WTC11 (cell line): Measurements from ENCODE around the gene MICAL2. TPM values are rescaled to one million over a fixed set of nuclear protein-coding genes. Genes with fewer than 3 reads are reported as not detected.

ENCODE experiments used
- ATAC-seq: fragments of 200-7000 bp; cut with Tn5 transposase; 2 replicates; pipeline ENCODE4 v1.10.0; 2021; ENCODE audit warnings: mild to moderate bottlenecking, moderate library complexity
- CTCF ChIA-PET: fragments of 300-600 bp; sonication (Branson Sonifier 250); formaldehyde crosslinking; loops from one replicate; lab custom pipeline; 2021; ENCODE audit warnings: antibody characterized with exemption; lab: Charles Lee
- POLR2A ChIA-PET: fragments of 350-600 bp; sonication (Branson Sonifier 250); formaldehyde crosslinking; loops from one replicate; lab custom pipeline; 2021; ENCODE audit warnings: antibody characterized with exemption; lab: Charles Lee
- DNase-seq: peaks from one replicate; pipeline ENCODE4 v3.0.0; 2021; ENCODE audit warnings: low spot score
- H3K27ac Mint-ChIP-seq: 2 replicates; pipeline ENCODE4 v1.8.0; 2021; ENCODE audit warnings: mixed read lengths
- H3K27me3 Mint-ChIP-seq: 2 replicates; pipeline ENCODE4 v1.8.0; 2021; ENCODE audit warnings: low read depth, mild to moderate bottlenecking, moderate library complexity, mixed read lengths
- H3K36me3 Mint-ChIP-seq: 2 replicates; pipeline ENCODE4 v1.8.0; 2021; ENCODE audit warnings: mixed read lengths
- H3K4me1 Mint-ChIP-seq: 2 replicates; pipeline ENCODE4 v1.8.0; 2022; ENCODE audit warnings: mixed read lengths
- H3K4me3 Mint-ChIP-seq: 2 replicates; pipeline ENCODE4 v1.8.0; 2021; ENCODE audit warnings: mild to moderate bottlenecking, moderate library complexity, mixed read lengths
- H3K9me3 Mint-ChIP-seq: 2 replicates; pipeline ENCODE4 v1.8.0; 2021; ENCODE audit warnings: mixed read lengths
- CREM ChIP-seq: sonication (generic); formaldehyde crosslinking; IDR thresholded peaks from 2 replicates; pipeline ENCODE4 v1.8.1; 2022; ENCODE audit warnings: mild to moderate bottlenecking, missing genetic modification reagents, moderate library complexity
- ETV6 ChIP-seq: sonication (generic); formaldehyde crosslinking; IDR thresholded peaks from 2 replicates; pipeline ENCODE4 v1.8.1; 2022; ENCODE audit warnings: mild to moderate bottlenecking, missing genetic modification reagents
- FOXJ3 ChIP-seq: sonication (generic); formaldehyde crosslinking; IDR thresholded peaks from 2 replicates; pipeline ENCODE4 v1.9.0; 2021; ENCODE audit warnings: missing genetic modification reagents, mild to moderate bottlenecking, borderline replicate concordance
- FOXP1 ChIP-seq: sonication (generic); formaldehyde crosslinking; IDR thresholded peaks from 2 replicates; pipeline ENCODE4 v1.8.0; 2022; ENCODE audit warnings: missing genetic modification reagents, mild to moderate bottlenecking, moderate library complexity, borderline replicate concordance
- OVOL2 ChIP-seq: fragments of 250-450 bp; sonication (Bioruptor Pico); IDR thresholded peaks from 2 replicates; pipeline ENCODE4 v1.9.0; 2021; ENCODE audit warnings: mild to moderate bottlenecking, borderline replicate concordance
- RELA ChIP-seq: sonication (generic); formaldehyde crosslinking; IDR thresholded peaks from 2 replicates; pipeline ENCODE4 v1.8.1; 2022; ENCODE audit warnings: missing genetic modification reagents, mild to moderate bottlenecking, borderline replicate concordance
- SOX15 ChIP-seq: fragments of 250-450 bp; sonication (Bioruptor Pico); IDR thresholded peaks from 2 replicates; pipeline ENCODE4 v1.9.0; 2021; ENCODE audit warnings: mild to moderate bottlenecking
- TEAD1 ChIP-seq: sonication (generic); formaldehyde crosslinking; IDR thresholded peaks from 2 replicates; pipeline ENCODE4 v1.8.0; 2022; ENCODE audit warnings: mild to moderate bottlenecking, missing genetic modification reagents
- TEAD4 ChIP-seq: sonication (generic); formaldehyde crosslinking; IDR thresholded peaks from 2 replicates; pipeline ENCODE4 v1.8.0; 2022; ENCODE audit warnings: mild to moderate bottlenecking, missing genetic modification reagents
- ZNF121 ChIP-seq: sonication (generic); formaldehyde crosslinking; IDR thresholded peaks from 2 replicates; pipeline ENCODE4 v1.8.0; 2023; ENCODE audit warnings: missing genetic modification reagents
- ZNF138 ChIP-seq: sonication (generic); formaldehyde crosslinking; conservative IDR thresholded peaks from 2 replicates; pipeline ENCODE4 v1.8.1; 2022; ENCODE audit warnings: mild to moderate bottlenecking, moderate library complexity, missing genetic modification reagents
- ZNF219 ChIP-seq: sonication (generic); formaldehyde crosslinking; IDR thresholded peaks from 2 replicates; pipeline ENCODE4 v1.8.0; 2023; ENCODE audit warnings: missing genetic modification reagents, mild to moderate bottlenecking, borderline replicate concordance
- ZNF396 ChIP-seq: fragments of 250-450 bp; sonication (Bioruptor Pico); IDR thresholded peaks from 2 replicates; pipeline ENCODE4 v1.8.0; 2021; ENCODE audit warnings: mild to moderate bottlenecking, moderate library complexity, borderline replicate concordance
- total RNA-seq: library from RNA; stranded (reverse); gene quantifications from 3 replicates; pipeline ENCODE4 v1.2.3, GENCODE V29; 2021
- TF ChIP-seq, protein P1 (sequence below): fragments of 250-450 bp; sonication (Bioruptor Pico); IDR thresholded peaks from 2 replicates; pipeline ENCODE4 v1.9.0; 2021; ENCODE audit warnings: mild to moderate bottlenecking, borderline replicate concordance
- TF ChIP-seq, protein P2 (sequence below): sonication (generic); formaldehyde crosslinking; IDR thresholded peaks from 2 replicates; pipeline ENCODE4 v1.8.1; 2022; ENCODE audit warnings: mild to moderate bottlenecking, missing genetic modification reagents, moderate library complexity, borderline replicate concordance
- TF ChIP-seq, protein P3 (sequence below): sonication (generic); formaldehyde crosslinking; conservative IDR thresholded peaks from 2 replicates; pipeline ENCODE4 v1.8.1; 2023; ENCODE audit warnings: mild to moderate bottlenecking, low read depth, missing genetic modification reagents, moderate library complexity
- TF ChIP-seq, protein P4 (sequence below): sonication (generic); formaldehyde crosslinking; IDR thresholded peaks from 2 replicates; pipeline ENCODE4 v1.8.1; 2022; ENCODE audit warnings: low read depth, mild to moderate bottlenecking, moderate library complexity, missing genetic modification reagents, borderline replicate concordance
- TF ChIP-seq, protein P5 (sequence below): fragments of 200-600 bp; IDR thresholded peaks from 2 replicates; pipeline ENCODE4 v1.8.0; 2022; ENCODE audit warnings: antibody characterized with exemption
- TF ChIP-seq, protein P6 (sequence below): sonication (generic); formaldehyde crosslinking; IDR thresholded peaks from 2 replicates; pipeline ENCODE4 v1.8.0; 2023; ENCODE audit warnings: missing genetic modification reagents
- TF ChIP-seq, protein P7 (sequence below): sonication (generic); formaldehyde crosslinking; IDR thresholded peaks from 2 replicates; pipeline ENCODE4 v1.8.1; 2023; ENCODE audit warnings: mild to moderate bottlenecking, missing genetic modification reagents, borderline replicate concordance

MICAL2 gene
- total RNA-seq, 1 experiment from 2014 or later = 3.1 TPM

DNA sequence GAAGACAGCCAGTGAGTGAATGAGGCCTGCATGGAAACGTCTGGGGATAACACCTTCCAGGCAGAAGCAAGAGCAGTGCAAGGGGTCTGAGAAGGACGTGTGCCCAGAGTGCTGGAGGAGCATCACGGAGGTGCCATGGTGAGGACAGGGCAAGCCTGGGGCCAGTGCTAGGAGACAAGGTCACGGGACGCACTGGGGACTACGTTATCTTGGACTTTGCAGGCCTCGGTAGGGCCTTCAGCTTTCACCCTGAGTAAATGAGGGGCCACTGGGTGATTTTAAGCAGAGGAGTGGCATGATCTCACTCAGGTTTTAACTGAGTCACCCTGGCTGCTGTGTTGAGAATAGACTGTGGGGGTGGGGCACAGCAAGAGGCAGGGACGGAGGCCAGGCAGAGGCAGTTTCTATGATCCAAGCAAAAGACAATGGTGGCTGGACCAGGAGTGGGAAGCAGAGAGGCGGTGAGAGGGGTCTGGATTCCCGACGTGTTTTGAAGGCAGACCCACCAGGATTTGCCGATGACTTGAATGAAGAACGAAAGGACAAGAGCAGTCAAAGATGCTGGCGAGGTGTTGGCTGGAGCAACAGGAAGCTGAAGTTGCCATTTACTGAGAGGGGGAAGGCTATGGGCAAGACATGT, 164.3 kb downstream of the MICAL2 start (continued):
- TF ChIP-seq FOXP1 (CRISPR knock-in tag) = no peak
- TF ChIP-seq, protein P1, sequence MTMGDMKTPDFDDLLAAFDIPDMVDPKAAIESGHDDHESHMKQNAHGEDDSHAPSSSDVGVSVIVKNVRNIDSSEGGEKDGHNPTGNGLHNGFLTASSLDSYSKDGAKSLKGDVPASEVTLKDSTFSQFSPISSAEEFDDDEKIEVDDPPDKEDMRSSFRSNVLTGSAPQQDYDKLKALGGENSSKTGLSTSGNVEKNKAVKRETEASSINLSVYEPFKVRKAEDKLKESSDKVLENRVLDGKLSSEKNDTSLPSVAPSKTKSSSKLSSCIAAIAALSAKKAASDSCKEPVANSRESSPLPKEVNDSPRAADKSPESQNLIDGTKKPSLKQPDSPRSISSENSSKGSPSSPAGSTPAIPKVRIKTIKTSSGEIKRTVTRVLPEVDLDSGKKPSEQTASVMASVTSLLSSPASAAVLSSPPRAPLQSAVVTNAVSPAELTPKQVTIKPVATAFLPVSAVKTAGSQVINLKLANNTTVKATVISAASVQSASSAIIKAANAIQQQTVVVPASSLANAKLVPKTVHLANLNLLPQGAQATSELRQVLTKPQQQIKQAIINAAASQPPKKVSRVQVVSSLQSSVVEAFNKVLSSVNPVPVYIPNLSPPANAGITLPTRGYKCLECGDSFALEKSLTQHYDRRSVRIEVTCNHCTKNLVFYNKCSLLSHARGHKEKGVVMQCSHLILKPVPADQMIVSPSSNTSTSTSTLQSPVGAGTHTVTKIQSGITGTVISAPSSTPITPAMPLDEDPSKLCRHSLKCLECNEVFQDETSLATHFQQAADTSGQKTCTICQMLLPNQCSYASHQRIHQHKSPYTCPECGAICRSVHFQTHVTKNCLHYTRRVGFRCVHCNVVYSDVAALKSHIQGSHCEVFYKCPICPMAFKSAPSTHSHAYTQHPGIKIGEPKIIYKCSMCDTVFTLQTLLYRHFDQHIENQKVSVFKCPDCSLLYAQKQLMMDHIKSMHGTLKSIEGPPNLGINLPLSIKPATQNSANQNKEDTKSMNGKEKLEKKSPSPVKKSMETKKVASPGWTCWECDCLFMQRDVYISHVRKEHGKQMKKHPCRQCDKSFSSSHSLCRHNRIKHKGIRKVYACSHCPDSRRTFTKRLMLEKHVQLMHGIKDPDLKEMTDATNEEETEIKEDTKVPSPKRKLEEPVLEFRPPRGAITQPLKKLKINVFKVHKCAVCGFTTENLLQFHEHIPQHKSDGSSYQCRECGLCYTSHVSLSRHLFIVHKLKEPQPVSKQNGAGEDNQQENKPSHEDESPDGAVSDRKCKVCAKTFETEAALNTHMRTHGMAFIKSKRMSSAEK (CRISPR knock-in tag) = no peak

DNA sequence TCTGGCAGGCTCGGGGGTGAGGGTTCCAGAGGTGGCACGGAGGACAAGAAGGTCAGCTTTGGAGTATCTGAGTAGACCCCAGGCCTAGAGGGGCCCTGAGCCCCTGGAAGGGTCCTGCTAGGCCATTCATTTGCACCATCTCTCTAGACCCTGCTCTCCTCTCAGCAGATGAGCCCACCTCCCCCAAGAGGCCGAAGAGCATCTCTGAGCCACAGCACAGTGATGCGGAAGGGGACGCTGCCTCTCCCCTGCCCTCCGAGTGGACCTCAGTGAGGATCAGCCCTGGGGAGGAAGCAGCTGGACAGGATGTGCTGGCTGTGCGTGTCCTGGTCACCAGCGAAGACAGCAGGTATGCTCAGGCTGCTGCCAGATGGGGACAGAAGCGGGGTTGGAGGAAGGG, 165.4 kb downstream of the MICAL2 start:
- no peak overlapping the region for H3K4me3 Mint-ChIP-seq
- POLR2A ChIA-PET = no interaction called here
- no peak for ATAC-seq
- H3K4me1 Mint-ChIP-seq = peaks cover 5% of the 10 kb centered on the region; the same call in 1 of the 2 replicates
- H3K27me3 Mint-ChIP-seq = no peaks in the 10 kb centered on the region
- no peak overlapping the region for H3K27ac Mint-ChIP-seq
- no peaks in the 10 kb centered on the region for H3K9me3 Mint-ChIP-seq
- no peaks in the 10 kb centered on the region for H3K36me3 Mint-ChIP-seq
- DNase-seq = no peak
- CTCF ChIA-PET = no interaction called here
- TF ChIP-seq, protein P2, sequence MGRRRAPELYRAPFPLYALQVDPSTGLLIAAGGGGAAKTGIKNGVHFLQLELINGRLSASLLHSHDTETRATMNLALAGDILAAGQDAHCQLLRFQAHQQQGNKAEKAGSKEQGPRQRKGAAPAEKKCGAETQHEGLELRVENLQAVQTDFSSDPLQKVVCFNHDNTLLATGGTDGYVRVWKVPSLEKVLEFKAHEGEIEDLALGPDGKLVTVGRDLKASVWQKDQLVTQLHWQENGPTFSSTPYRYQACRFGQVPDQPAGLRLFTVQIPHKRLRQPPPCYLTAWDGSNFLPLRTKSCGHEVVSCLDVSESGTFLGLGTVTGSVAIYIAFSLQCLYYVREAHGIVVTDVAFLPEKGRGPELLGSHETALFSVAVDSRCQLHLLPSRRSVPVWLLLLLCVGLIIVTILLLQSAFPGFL (CRISPR knock-in tag) = no peak
- TF ChIP-seq FOXP1 (CRISPR knock-in tag) (no peak), RELA (CRISPR knock-in tag) (no peak), SOX15 (CRISPR knock-in tag) (no peak), ZNF138 (no peak), ZNF396 (CRISPR knock-in tag) (no peak), CREM (CRISPR knock-in tag) (no peak), ZNF121 (CRISPR knock-in tag) (no peak), TEAD4 (CRISPR knock-in tag) (no peak), FOXJ3 (CRISPR knock-in tag) (no peak), ZNF219 (CRISPR knock-in tag) (no peak), OVOL2 (CRISPR knock-in tag) (no peak), TEAD1 (CRISPR knock-in tag) (no peak), ETV6 (CRISPR knock-in tag) (no peak)
- TF ChIP-seq, protein P3, sequence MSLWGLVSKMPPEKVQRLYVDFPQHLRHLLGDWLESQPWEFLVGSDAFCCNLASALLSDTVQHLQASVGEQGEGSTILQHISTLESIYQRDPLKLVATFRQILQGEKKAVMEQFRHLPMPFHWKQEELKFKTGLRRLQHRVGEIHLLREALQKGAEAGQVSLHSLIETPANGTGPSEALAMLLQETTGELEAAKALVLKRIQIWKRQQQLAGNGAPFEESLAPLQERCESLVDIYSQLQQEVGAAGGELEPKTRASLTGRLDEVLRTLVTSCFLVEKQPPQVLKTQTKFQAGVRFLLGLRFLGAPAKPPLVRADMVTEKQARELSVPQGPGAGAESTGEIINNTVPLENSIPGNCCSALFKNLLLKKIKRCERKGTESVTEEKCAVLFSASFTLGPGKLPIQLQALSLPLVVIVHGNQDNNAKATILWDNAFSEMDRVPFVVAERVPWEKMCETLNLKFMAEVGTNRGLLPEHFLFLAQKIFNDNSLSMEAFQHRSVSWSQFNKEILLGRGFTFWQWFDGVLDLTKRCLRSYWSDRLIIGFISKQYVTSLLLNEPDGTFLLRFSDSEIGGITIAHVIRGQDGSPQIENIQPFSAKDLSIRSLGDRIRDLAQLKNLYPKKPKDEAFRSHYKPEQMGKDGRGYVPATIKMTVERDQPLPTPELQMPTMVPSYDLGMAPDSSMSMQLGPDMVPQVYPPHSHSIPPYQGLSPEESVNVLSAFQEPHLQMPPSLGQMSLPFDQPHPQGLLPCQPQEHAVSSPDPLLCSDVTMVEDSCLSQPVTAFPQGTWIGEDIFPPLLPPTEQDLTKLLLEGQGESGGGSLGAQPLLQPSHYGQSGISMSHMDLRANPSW = no peak
- TF ChIP-seq, protein P4, sequence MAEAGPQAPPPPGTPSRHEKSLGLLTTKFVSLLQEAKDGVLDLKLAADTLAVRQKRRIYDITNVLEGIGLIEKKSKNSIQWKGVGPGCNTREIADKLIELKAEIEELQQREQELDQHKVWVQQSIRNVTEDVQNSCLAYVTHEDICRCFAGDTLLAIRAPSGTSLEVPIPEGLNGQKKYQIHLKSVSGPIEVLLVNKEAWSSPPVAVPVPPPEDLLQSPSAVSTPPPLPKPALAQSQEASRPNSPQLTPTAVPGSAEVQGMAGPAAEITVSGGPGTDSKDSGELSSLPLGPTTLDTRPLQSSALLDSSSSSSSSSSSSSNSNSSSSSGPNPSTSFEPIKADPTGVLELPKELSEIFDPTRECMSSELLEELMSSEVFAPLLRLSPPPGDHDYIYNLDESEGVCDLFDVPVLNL (CRISPR knock-in tag) = no peak
- TF ChIP-seq, protein P5, sequence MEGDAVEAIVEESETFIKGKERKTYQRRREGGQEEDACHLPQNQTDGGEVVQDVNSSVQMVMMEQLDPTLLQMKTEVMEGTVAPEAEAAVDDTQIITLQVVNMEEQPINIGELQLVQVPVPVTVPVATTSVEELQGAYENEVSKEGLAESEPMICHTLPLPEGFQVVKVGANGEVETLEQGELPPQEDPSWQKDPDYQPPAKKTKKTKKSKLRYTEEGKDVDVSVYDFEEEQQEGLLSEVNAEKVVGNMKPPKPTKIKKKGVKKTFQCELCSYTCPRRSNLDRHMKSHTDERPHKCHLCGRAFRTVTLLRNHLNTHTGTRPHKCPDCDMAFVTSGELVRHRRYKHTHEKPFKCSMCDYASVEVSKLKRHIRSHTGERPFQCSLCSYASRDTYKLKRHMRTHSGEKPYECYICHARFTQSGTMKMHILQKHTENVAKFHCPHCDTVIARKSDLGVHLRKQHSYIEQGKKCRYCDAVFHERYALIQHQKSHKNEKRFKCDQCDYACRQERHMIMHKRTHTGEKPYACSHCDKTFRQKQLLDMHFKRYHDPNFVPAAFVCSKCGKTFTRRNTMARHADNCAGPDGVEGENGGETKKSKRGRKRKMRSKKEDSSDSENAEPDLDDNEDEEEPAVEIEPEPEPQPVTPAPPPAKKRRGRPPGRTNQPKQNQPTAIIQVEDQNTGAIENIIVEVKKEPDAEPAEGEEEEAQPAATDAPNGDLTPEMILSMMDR = no peak
- TF ChIP-seq, protein P6, sequence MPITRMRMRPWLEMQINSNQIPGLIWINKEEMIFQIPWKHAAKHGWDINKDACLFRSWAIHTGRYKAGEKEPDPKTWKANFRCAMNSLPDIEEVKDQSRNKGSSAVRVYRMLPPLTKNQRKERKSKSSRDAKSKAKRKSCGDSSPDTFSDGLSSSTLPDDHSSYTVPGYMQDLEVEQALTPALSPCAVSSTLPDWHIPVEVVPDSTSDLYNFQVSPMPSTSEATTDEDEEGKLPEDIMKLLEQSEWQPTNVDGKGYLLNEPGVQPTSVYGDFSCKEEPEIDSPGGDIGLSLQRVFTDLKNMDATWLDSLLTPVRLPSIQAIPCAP (CRISPR knock-in tag) = no peak
- TF ChIP-seq, protein P7, sequence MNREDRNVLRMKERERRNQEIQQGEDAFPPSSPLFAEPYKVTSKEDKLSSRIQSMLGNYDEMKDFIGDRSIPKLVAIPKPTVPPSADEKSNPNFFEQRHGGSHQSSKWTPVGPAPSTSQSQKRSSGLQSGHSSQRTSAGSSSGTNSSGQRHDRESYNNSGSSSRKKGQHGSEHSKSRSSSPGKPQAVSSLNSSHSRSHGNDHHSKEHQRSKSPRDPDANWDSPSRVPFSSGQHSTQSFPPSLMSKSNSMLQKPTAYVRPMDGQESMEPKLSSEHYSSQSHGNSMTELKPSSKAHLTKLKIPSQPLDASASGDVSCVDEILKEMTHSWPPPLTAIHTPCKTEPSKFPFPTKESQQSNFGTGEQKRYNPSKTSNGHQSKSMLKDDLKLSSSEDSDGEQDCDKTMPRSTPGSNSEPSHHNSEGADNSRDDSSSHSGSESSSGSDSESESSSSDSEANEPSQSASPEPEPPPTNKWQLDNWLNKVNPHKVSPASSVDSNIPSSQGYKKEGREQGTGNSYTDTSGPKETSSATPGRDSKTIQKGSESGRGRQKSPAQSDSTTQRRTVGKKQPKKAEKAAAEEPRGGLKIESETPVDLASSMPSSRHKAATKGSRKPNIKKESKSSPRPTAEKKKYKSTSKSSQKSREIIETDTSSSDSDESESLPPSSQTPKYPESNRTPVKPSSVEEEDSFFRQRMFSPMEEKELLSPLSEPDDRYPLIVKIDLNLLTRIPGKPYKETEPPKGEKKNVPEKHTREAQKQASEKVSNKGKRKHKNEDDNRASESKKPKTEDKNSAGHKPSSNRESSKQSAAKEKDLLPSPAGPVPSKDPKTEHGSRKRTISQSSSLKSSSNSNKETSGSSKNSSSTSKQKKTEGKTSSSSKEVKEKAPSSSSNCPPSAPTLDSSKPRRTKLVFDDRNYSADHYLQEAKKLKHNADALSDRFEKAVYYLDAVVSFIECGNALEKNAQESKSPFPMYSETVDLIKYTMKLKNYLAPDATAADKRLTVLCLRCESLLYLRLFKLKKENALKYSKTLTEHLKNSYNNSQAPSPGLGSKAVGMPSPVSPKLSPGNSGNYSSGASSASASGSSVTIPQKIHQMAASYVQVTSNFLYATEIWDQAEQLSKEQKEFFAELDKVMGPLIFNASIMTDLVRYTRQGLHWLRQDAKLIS = no peak
